WERI-Rb-1 (cell line): ENCODE results near the gene MATCAP1.

ENCODE experiments used
- DNase-seq: peaks from one replicate; pipeline ENCODE4 v3.0.0-alpha.2; 2020
- H3K27ac ChIP-seq: fragments of 250-450 bp; sonication (Bioruptor Pico); 2 replicates; pipeline ENCODE4 v1.5.1; 2020; ENCODE audit warnings: mild to moderate bottlenecking, moderate library complexity
- H3K27me3 ChIP-seq: fragments of 250-450 bp; sonication (Bioruptor Pico); 2 replicates; pipeline ENCODE4 v1.5.1; 2021; ENCODE audit warnings: mild to moderate bottlenecking, low read depth, moderate library complexity; ENCODE audit not compliant: insufficient read depth, severe bottlenecking
- H3K36me3 ChIP-seq: fragments of 250-450 bp; sonication (Bioruptor Pico); 2 replicates; pipeline ENCODE4 v1.5.1; 2020; ENCODE audit warnings: mild to moderate bottlenecking, moderate library complexity
- H3K4me3 ChIP-seq: 2 replicates; pipeline ENCODE4 v1.5.1; 2011; ENCODE audit warnings: low read depth, mild to moderate bottlenecking, control low read depth, low read length
- H3K9me3 ChIP-seq: fragments of 250-450 bp; sonication (Bioruptor Pico); 2 replicates; pipeline ENCODE4 v1.5.1; 2021; ENCODE audit warnings: mild to moderate bottlenecking, moderate library complexity; ENCODE audit not compliant: severe bottlenecking
- CTCF ChIP-seq: IDR thresholded peaks from 2 replicates; pipeline ENCODE4 v1.5.1; 2011; ENCODE audit warnings: low read depth, mild to moderate bottlenecking, control low read depth, inconsistent platforms, low read length

The MATCAP1 gene

GRCh38 chr16:67194260-67194659 is 10.5 kb upstream of the MATCAP1 start:
- H3K27ac ChIP-seq: no peak overlapping the region

DNA sequence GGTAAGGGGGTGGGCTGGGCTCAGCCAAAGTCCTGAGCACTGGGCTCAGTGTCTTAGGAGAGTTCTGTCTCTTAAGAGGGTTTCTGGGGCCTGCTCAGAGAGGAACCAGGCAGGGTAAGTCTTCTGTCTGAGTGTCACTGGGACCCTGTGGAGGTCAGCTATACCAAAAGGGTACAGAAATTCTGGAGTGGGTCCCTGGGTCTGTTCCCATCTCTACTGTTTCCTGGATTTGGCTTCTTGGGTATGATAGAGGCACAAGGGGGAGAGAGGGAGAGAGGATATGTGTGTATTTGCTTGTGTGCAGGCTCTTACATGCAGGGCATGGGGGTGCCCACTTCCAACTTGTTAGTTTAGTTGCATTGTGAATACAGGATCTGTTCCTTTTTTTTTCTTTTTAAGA is 9.8 kb upstream of the MATCAP1 start:
- Histone ChIP-seq H3K4me3 (no peak overlapping the region), H3K27me3 (no peaks in the 10 kb centered on the region), H3K9me3 (no peaks in the 10 kb centered on the region), H3K36me3 (peaks cover 59% of the 10 kb centered on the region), H3K27ac (no peak overlapping the region)
- DNase-seq: no peak
- no peak for TF ChIP-seq CTCF

More at GRCh38 chr16:67194260-67194659, 10.5 kb upstream of the MATCAP1 start:
- no peak for DNase-seq
- Histone ChIP-seq H3K4me3 (no peak overlapping the region), H3K27me3 (no peaks in the 10 kb centered on the region), H3K9me3 (no peaks in the 10 kb centered on the region), H3K36me3 (peaks cover 65% of the 10 kb centered on the region)
- TF ChIP-seq CTCF: no peak

DNA sequence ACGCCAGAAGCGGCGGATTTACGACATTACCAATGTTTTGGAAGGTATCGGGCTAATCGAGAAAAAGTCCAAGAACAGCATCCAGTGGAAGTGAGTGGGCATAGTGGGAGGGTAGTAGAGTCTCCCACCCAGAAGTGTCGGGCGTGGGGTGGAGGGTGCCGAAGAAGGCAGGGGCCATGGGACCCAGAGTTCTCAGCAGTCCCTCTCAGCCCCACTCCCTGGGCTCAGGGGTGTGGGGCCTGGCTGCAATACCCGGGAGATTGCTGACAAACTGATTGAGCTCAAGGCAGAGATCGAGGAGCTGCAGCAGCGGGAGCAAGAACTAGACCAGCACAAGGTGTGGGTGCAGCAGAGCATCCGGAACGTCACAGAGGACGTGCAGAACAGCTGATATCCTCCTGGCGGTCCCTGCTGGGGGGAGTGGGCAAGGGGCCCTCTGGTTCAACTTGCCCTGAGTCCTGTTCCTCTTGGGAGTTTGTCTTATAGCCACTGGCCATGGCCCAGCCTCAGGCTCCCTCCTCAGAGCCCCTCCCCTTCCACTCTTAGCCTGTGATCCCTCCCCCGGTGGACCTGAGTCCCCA is 9.1 kb upstream of the MATCAP1 start:
- Histone ChIP-seq H3K36me3 (peaks cover 53% of the 10 kb centered on the region), H3K27ac (peak overlapping the region; percentile 84), H3K4me3 (peak overlapping the region; percentile 97), H3K9me3 (no peaks in the 10 kb centered on the region), H3K27me3 (no peaks in the 10 kb centered on the region)
- DNase-seq: no peak
- TF ChIP-seq CTCF: no peak

DNA sequence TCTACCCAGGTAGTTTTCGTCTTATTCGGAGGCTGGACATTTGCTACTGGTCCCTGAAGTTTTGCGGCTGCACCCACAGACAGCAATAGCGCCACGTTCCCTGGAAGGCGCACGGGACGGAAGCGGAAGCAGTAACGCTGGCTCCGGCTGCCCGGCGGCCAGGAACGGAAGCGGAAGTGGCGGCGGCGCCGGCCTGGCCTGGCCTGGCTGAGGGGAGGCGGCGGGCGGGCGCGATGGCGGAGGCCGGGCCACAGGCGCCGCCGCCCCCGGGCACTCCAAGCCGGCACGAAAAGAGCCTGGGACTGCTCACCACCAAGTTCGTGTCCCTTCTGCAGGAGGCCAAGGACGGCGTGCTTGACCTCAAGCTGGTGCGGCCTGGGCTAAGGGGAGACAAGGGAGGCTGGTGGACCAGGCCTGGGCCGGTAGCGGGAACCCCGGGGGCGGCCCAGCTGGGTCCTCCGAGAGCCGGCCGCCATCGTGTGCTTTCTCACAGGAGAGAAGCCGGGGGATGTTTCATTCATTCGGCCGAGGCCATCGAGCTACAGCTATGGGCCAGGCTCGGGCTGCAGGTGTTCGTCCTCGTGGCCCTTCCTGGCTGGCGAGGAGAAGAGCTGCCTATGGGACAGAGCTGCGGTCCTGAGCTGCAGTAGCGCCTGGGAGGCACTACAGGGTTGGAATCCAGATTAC is 8.4 kb upstream of the MATCAP1 start, which contains the start of gene E2F4:
TSS of gene E2F4 (plus strand) at position 161 of the 687 bp plus-strand sequence. CDS start at position 234, 73 bp downstream.
- Histone ChIP-seq H3K27me3 (no peaks in the 10 kb centered on the region), H3K27ac (peak within 1 kb of the TSS; percentile 84), H3K36me3 (peaks cover 47% of the 10 kb centered on the region), H3K9me3 (no peaks in the 10 kb centered on the region), H3K4me3 (peak within 1 kb of the TSS; percentile 97)
- no peak for TF ChIP-seq CTCF
- DNase-seq: peak; percentile 86

DNA sequence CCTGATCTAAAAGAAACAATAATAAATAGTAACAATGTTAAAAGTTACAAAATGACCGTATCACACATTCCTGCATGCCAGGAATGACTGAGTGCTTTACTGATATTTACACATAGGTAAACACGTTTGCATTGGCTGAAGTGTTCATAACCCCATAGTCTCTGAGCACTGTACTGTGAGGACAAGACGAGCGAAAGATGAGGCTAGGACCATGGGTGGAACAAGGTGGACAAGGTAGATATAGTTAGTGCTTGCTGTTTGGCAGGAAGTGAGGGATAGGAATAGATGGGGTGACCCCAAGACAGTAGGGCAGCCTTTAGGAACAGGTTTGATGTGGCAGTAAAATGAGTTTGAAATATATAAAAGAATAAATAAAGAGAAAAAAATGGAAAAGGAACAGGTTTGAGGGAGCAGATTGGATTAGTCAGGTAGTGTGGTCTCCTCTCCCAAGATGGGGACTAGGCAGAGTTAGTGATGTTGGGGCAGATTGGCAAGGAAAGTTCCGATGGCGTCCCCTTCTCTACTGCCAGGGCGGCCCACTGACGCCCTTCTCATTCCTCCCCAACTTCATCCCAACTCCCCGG is 7.7 kb upstream of the MATCAP1 start:
- H3K27me3 ChIP-seq: no peaks in the 10 kb centered on the region
- DNase-seq: no peak
- peaks cover 40% of the 10 kb centered on the region for H3K36me3 ChIP-seq
- H3K27ac ChIP-seq: no peak overlapping the region
- peak overlapping the region; percentile 11 for H3K4me3 ChIP-seq
- TF ChIP-seq CTCF: no peak
- H3K9me3 ChIP-seq: no peaks in the 10 kb centered on the region
